Loucy (cell line): ENCODE results near the gene STK36.

Experiments used
- H2AFZ ChIP-seq: fragments of 200-600 bp; sonication (generic); 2 replicates; pipeline ENCODE4 v1.6.0; 2016; ENCODE audit warnings: antibody characterized with exemption, mild to moderate bottlenecking, low read length, moderate library complexity
- H3F3A ChIP-seq: fragments of 200-600 bp; 2 replicates; pipeline ENCODE4 v1.6.0; 2016; ENCODE audit warnings: antibody characterized with exemption, low read depth, mild to moderate bottlenecking
- H3K27me3 ChIP-seq: fragments of 200-600 bp; sonication (generic); 2 replicates; pipeline ENCODE4 v1.6.1; 2014; ENCODE audit warnings: low read length, mild to moderate bottlenecking; ENCODE audit not compliant: insufficient read depth, poor library complexity, severe bottlenecking
- H3K36me3 ChIP-seq: fragments of 200-600 bp; sonication (generic); 2 replicates; pipeline ENCODE4 v1.6.1; 2016; ENCODE audit warnings: low read length; ENCODE audit not compliant: insufficient read depth
- H3K4me1 ChIP-seq: fragments of 200-600 bp; sonication (generic); 2 replicates; pipeline ENCODE4 v1.5.1; 2014; ENCODE audit warnings: low read length, mild to moderate bottlenecking; ENCODE audit not compliant: insufficient read depth, poor library complexity, severe bottlenecking
- H3K4me2 ChIP-seq: fragments of 200-600 bp; sonication (generic); 2 replicates; pipeline ENCODE4 v1.6.0; 2014; ENCODE audit warnings: antibody characterized with exemption, low read length, low read depth, mild to moderate bottlenecking; ENCODE audit not compliant: poor library complexity, severe bottlenecking
- H3K4me3 ChIP-seq: fragments of 200-600 bp; sonication (generic); 2 replicates; pipeline ENCODE4 v1.5.1; 2014; ENCODE audit warnings: low read length, mild to moderate bottlenecking, mixed read lengths; ENCODE audit not compliant: poor library complexity, severe bottlenecking
- H3K79me2 ChIP-seq: fragments of 200-600 bp; sonication (generic); 2 replicates; pipeline ENCODE4 v1.6.1; 2014; ENCODE audit warnings: low read length; ENCODE audit not compliant: insufficient read depth
- H3K9ac ChIP-seq: fragments of 200-600 bp; sonication (generic); 2 replicates; pipeline ENCODE4 v1.6.0; 2014; ENCODE audit warnings: mild to moderate bottlenecking, low read depth, low read length, moderate library complexity; ENCODE audit not compliant: poor library complexity, severe bottlenecking
- H3K9me2 ChIP-seq: fragments of 200-600 bp; sonication (generic); replicated peaks from 2 replicates; pipeline ENCODE4 v1.6.1; 2016; ENCODE audit warnings: low read depth, low read length, mixed read lengths
- H3K9me3 ChIP-seq: fragments of 200-600 bp; sonication (generic); 2 replicates; pipeline ENCODE4 v1.6.1; 2014; ENCODE audit warnings: mild to moderate bottlenecking, antibody characterized with exemption, low read length, low read depth; ENCODE audit not compliant: insufficient read depth
- H4K20me1 ChIP-seq: fragments of 200-600 bp; sonication (generic); 2 replicates; pipeline ENCODE4 v1.6.0; 2014; ENCODE audit warnings: antibody characterized with exemption, low read length, mild to moderate bottlenecking; ENCODE audit not compliant: insufficient read depth, poor library complexity, severe bottlenecking
- CTCF ChIP-seq: fragments of 200-600 bp; sonication (generic); conservative IDR thresholded peaks from 2 replicates; pipeline ENCODE4 v1.5.1; 2014; ENCODE audit warnings: mild to moderate bottlenecking, antibody characterized with exemption, low read length
- EZH2phosphoT487 ChIP-seq: fragments of 200-600 bp; IDR thresholded peaks from 2 replicates; pipeline ENCODE4 v1.6.1; 2018; ENCODE audit warnings: antibody characterized with exemption, mild to moderate bottlenecking, moderate library complexity, borderline replicate concordance

STK36 gene

GRCh38 chr2:218701806-218702205 is 29.9 kb downstream of the STK36 start:
- TF ChIP-seq CTCF (no peak), EZH2phosphoT487 (no peak)
- Histone ChIP-seq H3K36me3 (no peaks in the 10 kb centered on the region), H4K20me1 (no peaks in the 10 kb centered on the region), H3K79me2 (no peaks in the 10 kb centered on the region), H3K9me3 (no peaks in the 10 kb centered on the region), H2AFZ (no peak overlapping the region), H3K27me3 (no peaks in the 10 kb centered on the region), H3K4me1 (no peaks in the 10 kb centered on the region), H3K4me3 (no peak overlapping the region), H3K9ac (no peak overlapping the region), H3F3A (no peaks in the 10 kb centered on the region), H3K9me2 (no peaks in the 10 kb centered on the region), H3K4me2 (no peak overlapping the region)

GRCh38 chr2:218703341-218703740 is 31.5 kb downstream of the STK36 start:
- Histone ChIP-seq H3K4me1 (no peaks in the 10 kb centered on the region), H3K79me2 (no peaks in the 10 kb centered on the region), H2AFZ (no peak overlapping the region), H3K4me3 (no peak overlapping the region), H3K9me3 (no peaks in the 10 kb centered on the region), H3K9ac (no peak overlapping the region), H3F3A (no peaks in the 10 kb centered on the region), H3K4me2 (no peak overlapping the region), H3K9me2 (no peaks in the 10 kb centered on the region), H3K36me3 (no peaks in the 10 kb centered on the region), H4K20me1 (no peaks in the 10 kb centered on the region), H3K27me3 (no peaks in the 10 kb centered on the region)
- TF ChIP-seq CTCF, result no peak
- TF ChIP-seq EZH2phosphoT487, result no peak

GRCh38 chr2:218708086-218708485 is 36.2 kb downstream of the STK36 start:
- Histone ChIP-seq H3F3A (no peaks in the 10 kb centered on the region), H3K36me3 (no peaks in the 10 kb centered on the region), H3K9me3 (no peaks in the 10 kb centered on the region), H3K4me3 (no peak overlapping the region), H4K20me1 (peaks cover 9% of the 10 kb centered on the region), H3K4me1 (peaks cover 17% of the 10 kb centered on the region), H3K9ac (no peak overlapping the region), H2AFZ (no peak overlapping the region), H3K27me3 (no peaks in the 10 kb centered on the region), H3K79me2 (peaks cover 22% of the 10 kb centered on the region), H3K9me2 (no peaks in the 10 kb centered on the region), H3K4me2 (no peak overlapping the region)
- TF ChIP-seq EZH2phosphoT487 (no peak), CTCF (no peak)
